Gastrocnemius medialis (tissue), 4 donors: ENCODE data around the gene HRNR. TPM values are rescaled to one million over a fixed set of nuclear protein-coding genes. Genes with fewer than 3 reads are reported as not detected.

Experiments
- ATAC-seq, 2 donors: fragments of 150-250 bp; one replicate each; pipeline ENCODE4 v1.9.1; 2016
- DNase-seq, 2 donors: peaks; one replicate each; pipeline ENCODE4 v3.0.0-alpha.2; 2019
- H3K27ac ChIP-seq, 4 donors: fragments of 200-600 bp; sonication (generic); 1 replicate in 1 of 4; 2 replicates in 3 of 4; pipeline ENCODE4 v1.5.1; 2016 to 2018; ENCODE audit warnings: mild to moderate bottlenecking in 2 of 4, moderate library complexity in 1 of 4
- H3K27me3 ChIP-seq, 3 donors: fragments of 200-600 bp; sonication (generic) in 2 of 3; 1 replicate in 1 of 3; 2 replicates in 2 of 3; pipeline versions ENCODE4 v1.5.1 to v1.6.0; 2016 to 2019; ENCODE audit warnings: mild to moderate bottlenecking in 1 of 3, moderate library complexity in 1 of 3
- H3K36me3 ChIP-seq, 2 donors: fragments of 200-600 bp; sonication (generic) in 1 of 2; one replicate each; pipeline ENCODE4 v1.5.1; 2017 to 2018
- H3K4me1 ChIP-seq, 2 donors: fragments of 200-600 bp; sonication (generic) in 1 of 2; one replicate each; pipeline ENCODE4 v1.5.1; 2016 to 2017; ENCODE audit warnings: mild to moderate bottlenecking in 2 of 2
- H3K4me3 ChIP-seq, 4 donors: fragments of 200-600 bp; sonication (generic) in 3 of 4; 1 replicate in 1 of 4; 2 replicates in 3 of 4; pipeline ENCODE4 v1.5.1; 2016 to 2019; ENCODE audit warnings: mild to moderate bottlenecking in 2 of 4
- H3K9me3 ChIP-seq, 3 donors: fragments of 200-600 bp; sonication (generic) in 2 of 3; 1 replicate in 1 of 3; 2 replicates in 2 of 3; pipeline ENCODE4 v1.5.1; 2016 to 2019
- CTCF ChIP-seq, 5 experiments: fragments of 450-650 bp in 3 of 5; fragments of 200-600 bp in 2 of 5; sonication (generic) in 2 of 5; IDR thresholded peaks in 4 of 5; conservative IDR thresholded peaks in 1 of 5; 1 replicate in 4 of 5; 2 replicates in 1 of 5; pipeline ENCODE4 v1.5.1; 2016 to 2019; ENCODE audit warnings: antibody characterized with exemption in 5 of 5, mild to moderate bottlenecking in 3 of 5, moderate library complexity in 3 of 5
- POLR2A ChIP-seq, 2 donors: fragments of 450-650 bp; IDR thresholded peaks; one replicate each; pipeline ENCODE4 v1.6.1; 2017; ENCODE audit warnings: antibody characterized with exemption in 2 of 2, mild to moderate bottlenecking in 2 of 2, moderate library complexity in 2 of 2
- in situ Hi-C, 4 donors: fragments of 200-750 bp; cut with MboI; loops; one replicate each; pipeline versions ENCODE4 v1.15.0 to v1.8.0; 2017; ENCODE audit warnings: low sequenced_read_pairs in 4 of 4
- intact Hi-C: fragments of 100-400 bp; cut with DNase I; formaldehyde crosslinking; loops from one replicate; pipeline ENCODE4 v1.15.1; 2023; ENCODE audit warnings: low total_unique reads
- total RNA-seq, 4 donors: library from RNA; depleted of rRNA; stranded (reverse); fragments of >200 nt; gene quantifications; one replicate each; pipeline versions ENCODE4 v1.1.0 to v1.2.3, GENCODE V29; 2016

Gene HRNR
- total RNA-seq, 4 donors from 2014 or later, result not detected

- H3K9me3 ChIP-seq, result no peaks in the 10 kb centered on the region
- no peaks in the 10 kb centered on the region for H3K36me3 ChIP-seq
- no peak for ATAC-seq
- H3K27me3 ChIP-seq, result no peaks in the 10 kb centered on the region
- no peak for DNase-seq
- no peak overlapping the region for H3K4me3 ChIP-seq
- in situ Hi-C loops, result loop anchor here in 2 of 4 donors (25.0 kb wide), 1 partner anchor 263 kb away; no protein-coding TSS in a partner anchor
- H3K4me1 ChIP-seq, result no peaks in the 10 kb centered on the region
- intact Hi-C loops, result no loop called here
- TF ChIP-seq POLR2A (IDR thresholded peaks at IDR 0.05) (no peak), CTCF (IDR thresholded peaks at IDR 0.05 in 4 of 5, conservative IDR thresholded peaks at IDR 0.05 in 1 of 5) (no peak)
- H3K27ac ChIP-seq, result no peak overlapping the region
Observed at GRCh38 chr1:152198982-152199381, 25.0 kb downstream of the HRNR start.

GRCh38 chr1:152197361-152197941 lies 26.5 kb downstream of the HRNR start:
- Histone ChIP-seq H3K4me3 (no peak overlapping the region), H3K36me3 (no peaks in the 10 kb centered on the region), H3K27me3 (no peaks in the 10 kb centered on the region), H3K4me1 (no peaks in the 10 kb centered on the region), H3K9me3 (no peaks in the 10 kb centered on the region), H3K27ac (no peak overlapping the region)
- intact Hi-C loops, result no loop called here
- TF ChIP-seq CTCF (IDR thresholded peaks at IDR 0.05 in 4 of 5, conservative IDR thresholded peaks at IDR 0.05 in 1 of 5), result no peak
- no peak for TF ChIP-seq POLR2A (IDR thresholded peaks at IDR 0.05)
- no peak for ATAC-seq
- DNase-seq, result no peak
- in situ Hi-C loops, result loop anchor here in 2 of 4 donors (25.0 kb wide), 1 partner anchor 265 kb away; no protein-coding TSS in a partner anchor

DNA sequence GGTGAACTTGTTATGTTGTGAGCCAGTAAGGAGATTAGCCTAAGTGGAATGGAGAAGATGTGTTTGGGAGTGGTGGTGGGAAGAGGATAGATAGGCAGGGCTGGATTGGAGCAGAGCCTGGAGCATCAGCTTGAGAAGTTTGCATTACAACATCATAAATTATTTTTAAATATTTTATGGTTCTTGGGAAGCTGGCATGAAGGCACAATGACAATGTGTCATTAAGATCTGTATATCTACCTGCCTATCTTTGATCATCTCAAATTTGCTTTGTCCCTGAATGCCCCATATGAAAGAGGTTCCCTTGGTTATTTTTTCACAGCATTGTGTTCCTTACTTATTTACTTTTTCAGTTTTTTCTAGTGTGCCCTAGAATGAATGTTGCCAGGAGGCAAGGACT lies 32.3 kb downstream of the HRNR start:
- TF ChIP-seq POLR2A (IDR thresholded peaks at IDR 0.05) (no peak), CTCF (IDR thresholded peaks at IDR 0.05 in 4 of 5, conservative IDR thresholded peaks at IDR 0.05 in 1 of 5) (no peak)
- DNase-seq (no peak), ATAC-seq (no peak)
- H3K4me1 ChIP-seq, result no peaks in the 10 kb centered on the region
- in situ Hi-C loops, result loop anchor here in 3 of 4 donors (5.0 to 25.0 kb wide), 2 partner anchors 271 kb away; no protein-coding TSS in a partner anchor
- intact Hi-C loops, result no loop called here
- no peak overlapping the region for H3K27ac ChIP-seq
- no peak overlapping the region for H3K4me3 ChIP-seq
- H3K9me3 ChIP-seq, result no peaks in the 10 kb centered on the region
- peaks cover 0 to 13% (median 6%) of the 10 kb centered on the region in 3 donors for H3K27me3 ChIP-seq
- H3K36me3 ChIP-seq, result no peaks in the 10 kb centered on the region

GRCh38 chr1:152191260-152191659 lies 32.7 kb downstream of the HRNR start:
- no peaks in the 10 kb centered on the region for H3K4me1 ChIP-seq
- ATAC-seq, result no peak
- no peak for TF ChIP-seq POLR2A (IDR thresholded peaks at IDR 0.05)
- H3K36me3 ChIP-seq, result no peaks in the 10 kb centered on the region
- no peaks in the 10 kb centered on the region for H3K9me3 ChIP-seq
- no peak for DNase-seq
- no peak overlapping the region for H3K27ac ChIP-seq
- in situ Hi-C loops (loop anchor here in 3 of 4 donors (5.0 to 25.0 kb wide), 2 partner anchors 271 kb away; no protein-coding TSS in a partner anchor), intact Hi-C loops (no loop called here)
- peaks cover 0 to 13% (median 6%) of the 10 kb centered on the region in 3 donors for H3K27me3 ChIP-seq
- H3K4me3 ChIP-seq, result no peak overlapping the region

- no peak overlapping the region for H3K27ac ChIP-seq
- H3K27me3 ChIP-seq, result peaks cover 0 to 13% (median 6%) of the 10 kb centered on the region in 3 donors
- H3K36me3 ChIP-seq, result no peaks in the 10 kb centered on the region
- no peak for DNase-seq
- H3K9me3 ChIP-seq, result no peaks in the 10 kb centered on the region
- intact Hi-C loops (no loop called here), in situ Hi-C loops (loop anchor here in 3 of 4 donors (5.0 to 25.0 kb wide), 2 partner anchors 272 kb away; no protein-coding TSS in a partner anchor)
- TF ChIP-seq CTCF (IDR thresholded peaks at IDR 0.05 in 4 of 5, conservative IDR thresholded peaks at IDR 0.05 in 1 of 5) (no peak), POLR2A (IDR thresholded peaks at IDR 0.05) (no peak)
- no peak overlapping the region for H3K4me3 ChIP-seq
- no peaks in the 10 kb centered on the region for H3K4me1 ChIP-seq
- no peak for ATAC-seq
Observed at GRCh38 chr1:152190589-152190988, 33.4 kb downstream of the HRNR start.
